GM21423 (cell line): ENCODE measurements around the gene GALNT13.

Experiments used
- ATAC-seq: cut with Tn5 transposase; IDR thresholded peaks from one replicate; pipeline ENCODE4 v1.9.1; 2021; ENCODE audit warnings: mild to moderate bottlenecking, moderate library complexity; ENCODE audit not compliant: unreplicated experiment

GALNT13 gene

GRCh38 chr2:153940511-153940910 is 68.8 kb downstream of the GALNT13 start:
- no peak for ATAC-seq

- no peak for ATAC-seq
These were observed 73.1 kb downstream of the GALNT13 start for GRCh38 chr2:153944800-153945199.

GRCh38 chr2:153946036-153946435 is 74.3 kb downstream of the GALNT13 start:
- no peak for ATAC-seq

- no peak for ATAC-seq
These were observed 82.0 kb downstream of the GALNT13 start for GRCh38 chr2:153953761-153954160.

GRCh38 chr2:153963256-153963655 is 91.5 kb downstream of the GALNT13 start:
- ATAC-seq: no peak

- ATAC-seq: no peak
These were observed 95.7 kb downstream of the GALNT13 start for GRCh38 chr2:153967248-153967973.

- ATAC-seq: no peak
These were observed 99.5 kb downstream of the GALNT13 start for GRCh38 chr2:153971250-153971649.

GRCh38 chr2:153971855-153972254 is 100.1 kb downstream of the GALNT13 start:
- ATAC-seq: no peak

- no peak for ATAC-seq
These were observed 100.7 kb downstream of the GALNT13 start for GRCh38 chr2:153972412-153972811.

GRCh38 chr2:153986488-153987229 is 114.9 kb downstream of the GALNT13 start:
- no peak for ATAC-seq

GRCh38 chr2:153990771-153991170 is 119.0 kb downstream of the GALNT13 start:
- no peak for ATAC-seq

- no peak for ATAC-seq
These were observed 141.8 kb downstream of the GALNT13 start for GRCh38 chr2:154013514-154013913.

- ATAC-seq: no peak
These were observed 143.5 kb downstream of the GALNT13 start for GRCh38 chr2:154015233-154015632.

- ATAC-seq: no peak
These were observed 157.8 kb downstream of the GALNT13 start for GRCh38 chr2:154029504-154029903.

- ATAC-seq: no peak
These were observed 160.5 kb downstream of the GALNT13 start for GRCh38 chr2:154032220-154032619.

GRCh38 chr2:154046493-154046892 is 174.8 kb downstream of the GALNT13 start:
- ATAC-seq: no peak

GRCh38 chr2:154048905-154049304 is 177.2 kb downstream of the GALNT13 start:
- no peak for ATAC-seq

GRCh38 chr2:154049561-154049960 is 177.8 kb downstream of the GALNT13 start:
- no peak for ATAC-seq

GRCh38 chr2:154067124-154067523 is 195.4 kb downstream of the GALNT13 start:
- ATAC-seq: no peak

GRCh38 chr2:154078926-154079325 is 207.2 kb downstream of the GALNT13 start:
- no peak for ATAC-seq

- no peak for ATAC-seq
These were observed 220.8 kb downstream of the GALNT13 start for GRCh38 chr2:154092571-154092970.

- no peak for ATAC-seq
These were observed 222.1 kb downstream of the GALNT13 start for GRCh38 chr2:154093856-154094255.
